HG02884 (cell line): Measurements from ENCODE around the gene EIF5.
A peak's percentile ranks its signal among the peaks of the same experiment; 100 is the strongest.

Experiments
- ATAC-seq: cut with Tn5 transposase; IDR thresholded peaks from one replicate; pipeline ENCODE4 v1.9.1; 2021; ENCODE audit warnings: mild to moderate bottlenecking, moderate library complexity; ENCODE audit not compliant: unreplicated experiment

EIF5 gene

DNA sequence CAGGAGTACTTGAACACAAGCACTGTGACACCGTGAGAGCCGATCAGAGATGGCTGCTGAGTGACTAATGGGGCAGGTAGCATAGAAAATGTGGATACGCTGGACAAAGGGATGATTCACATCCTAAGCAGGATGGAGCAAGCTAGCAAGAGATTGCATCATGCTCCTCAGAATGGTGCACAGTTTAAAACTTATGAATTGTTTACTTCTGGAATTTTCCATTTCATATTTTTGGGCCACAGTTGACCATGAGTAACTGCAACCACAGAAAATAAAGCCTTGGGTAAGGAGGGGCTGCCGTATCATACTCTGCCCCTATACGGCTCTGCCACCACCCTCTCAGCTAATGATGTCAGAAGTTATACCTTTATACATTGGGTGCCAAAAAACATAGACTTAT lies 27.8 kb downstream of the EIF5 start:
- ATAC-seq = no peak

- ATAC-seq = no peak
These were observed 28.7 kb downstream of the EIF5 start for GRCh38 chr14:103362780-103363179.

DNA sequence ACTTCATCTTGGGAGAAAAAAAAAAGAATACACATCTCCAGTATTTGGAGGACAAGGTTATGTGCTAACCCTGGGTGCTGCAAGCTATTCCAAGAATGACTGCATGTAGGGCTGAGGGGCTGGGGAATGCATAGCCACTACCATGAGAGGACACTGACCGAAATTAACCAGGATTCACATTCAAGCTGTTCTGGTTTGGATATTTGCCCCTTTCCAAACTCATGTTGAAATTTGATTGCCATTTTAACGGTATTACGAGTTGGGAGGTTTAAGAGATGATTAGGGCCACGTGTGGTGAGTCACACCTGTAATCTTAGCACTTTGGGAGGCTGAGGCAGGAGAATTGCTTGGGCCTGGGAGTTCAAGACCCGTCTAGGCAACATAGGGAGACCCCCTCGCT lies 32.7 kb downstream of the EIF5 start:
- ATAC-seq = no peak

DNA sequence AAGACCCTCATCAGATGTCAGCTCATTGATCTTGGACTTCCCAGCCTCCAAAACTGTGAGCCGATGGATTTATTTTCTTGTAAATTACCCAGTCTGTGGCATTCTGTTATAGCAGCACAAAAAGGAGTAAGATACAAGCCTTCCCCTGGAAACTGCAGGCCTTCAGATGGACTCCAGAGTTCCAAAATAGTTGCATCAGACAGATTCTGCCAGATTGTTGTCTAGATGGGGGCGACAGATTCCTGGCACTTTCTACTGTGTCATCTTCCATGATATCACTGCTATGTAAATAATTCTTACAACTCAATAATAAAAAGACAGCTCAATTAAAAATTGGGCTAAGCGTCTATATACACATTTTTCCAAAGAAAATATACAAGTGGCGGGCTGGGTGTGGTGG lies 34.0 kb downstream of the EIF5 start:
- ATAC-seq = no peak

GRCh38 chr14:103370087-103370486 lies 36.0 kb downstream of the EIF5 start:
- no peak for ATAC-seq

DNA sequence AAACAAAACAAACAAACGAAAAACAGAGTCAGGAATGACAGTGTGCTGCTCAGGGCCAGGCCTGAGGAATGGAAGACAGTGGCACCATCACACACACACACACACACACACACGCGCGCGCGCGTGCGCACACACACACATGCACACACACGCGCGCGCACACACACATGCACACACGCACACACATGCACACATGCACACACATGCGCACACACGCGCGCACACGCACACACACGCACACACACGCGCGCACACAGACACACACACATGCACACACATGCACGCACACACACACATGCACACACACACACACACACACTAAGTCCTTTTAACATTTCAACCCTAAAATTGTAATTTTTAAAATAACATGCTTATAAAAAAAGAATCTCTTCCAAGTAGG lies 38.0 kb downstream of the EIF5 start:
- no peak for ATAC-seq

- ATAC-seq = no peak
These were observed 38.7 kb downstream of the EIF5 start for GRCh38 chr14:103372552-103373304.

GRCh38 chr14:103374121-103374520 lies 40.1 kb downstream of the EIF5 start:
- no peak for ATAC-seq

DNA sequence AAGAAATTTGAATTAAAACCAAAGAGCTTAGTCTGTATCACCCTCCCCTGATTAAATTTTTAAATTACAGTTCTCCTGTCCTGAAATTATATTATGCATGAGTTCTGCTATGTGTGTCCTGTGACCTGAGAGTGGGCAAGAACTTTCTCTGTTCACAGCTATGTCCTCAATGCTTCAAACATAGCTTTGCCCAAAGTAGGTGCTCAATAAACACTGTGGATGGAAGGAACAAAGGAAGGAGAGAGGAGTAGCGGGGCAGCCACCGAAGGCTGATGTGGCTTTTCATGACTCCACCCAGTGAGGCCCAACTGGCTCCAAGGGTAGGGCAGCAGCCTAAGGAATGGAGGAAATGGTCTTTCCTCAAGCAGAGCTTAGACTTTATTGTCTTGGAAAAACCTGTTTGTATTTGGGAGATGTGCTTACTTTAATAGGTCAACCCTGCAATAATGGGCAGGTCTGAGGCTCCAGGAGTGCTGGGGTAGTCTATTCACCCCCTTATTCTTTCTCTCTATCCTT lies 43.5 kb downstream of the EIF5 start:
- ATAC-seq = no peak

DNA sequence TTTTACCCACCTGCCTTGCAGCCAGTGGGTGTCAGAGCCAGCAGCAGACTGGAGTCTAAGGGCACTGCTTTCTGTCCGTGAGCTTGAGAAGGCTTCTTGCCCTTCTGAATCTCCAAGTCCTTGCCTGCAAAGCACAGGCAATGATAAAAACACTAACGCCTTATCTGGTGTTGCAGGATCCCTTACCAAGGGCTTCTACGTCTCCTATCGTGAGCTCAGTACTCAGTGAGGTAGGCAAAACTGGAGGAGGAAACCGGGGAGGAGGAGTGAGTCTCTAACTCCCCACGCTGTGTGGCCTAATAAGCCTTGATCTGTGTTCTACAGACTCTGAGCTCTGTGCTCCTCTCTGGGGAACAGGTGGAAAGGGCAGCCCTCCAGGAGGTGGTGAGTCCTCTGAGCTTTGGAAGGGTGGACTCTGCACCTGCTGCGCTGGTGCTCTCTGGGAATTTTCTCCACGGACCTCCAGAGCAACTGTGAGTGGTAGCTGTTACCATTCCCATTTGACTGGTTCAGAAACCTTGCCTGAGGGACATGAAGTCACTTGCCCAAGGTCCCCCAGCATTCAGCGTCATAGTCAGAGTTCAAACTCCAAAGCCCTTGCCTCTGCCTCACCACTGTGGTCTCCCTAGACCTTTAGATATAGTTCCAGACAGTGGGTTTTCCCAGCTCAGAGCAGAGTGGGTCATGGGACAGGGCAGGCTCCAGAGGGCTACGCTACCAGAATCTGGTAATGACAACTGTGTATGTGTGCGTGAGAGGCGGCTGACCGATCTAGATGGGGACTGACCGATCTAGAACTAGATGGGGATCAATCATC lies 44.2 kb downstream of the EIF5 start:
- no peak for ATAC-seq

GRCh38 chr14:103380719-103381377 lies 46.8 kb downstream of the EIF5 start:
- ATAC-seq = no peak

- ATAC-seq = no peak
These were observed 48.3 kb downstream of the EIF5 start for GRCh38 chr14:103382376-103382775.

DNA sequence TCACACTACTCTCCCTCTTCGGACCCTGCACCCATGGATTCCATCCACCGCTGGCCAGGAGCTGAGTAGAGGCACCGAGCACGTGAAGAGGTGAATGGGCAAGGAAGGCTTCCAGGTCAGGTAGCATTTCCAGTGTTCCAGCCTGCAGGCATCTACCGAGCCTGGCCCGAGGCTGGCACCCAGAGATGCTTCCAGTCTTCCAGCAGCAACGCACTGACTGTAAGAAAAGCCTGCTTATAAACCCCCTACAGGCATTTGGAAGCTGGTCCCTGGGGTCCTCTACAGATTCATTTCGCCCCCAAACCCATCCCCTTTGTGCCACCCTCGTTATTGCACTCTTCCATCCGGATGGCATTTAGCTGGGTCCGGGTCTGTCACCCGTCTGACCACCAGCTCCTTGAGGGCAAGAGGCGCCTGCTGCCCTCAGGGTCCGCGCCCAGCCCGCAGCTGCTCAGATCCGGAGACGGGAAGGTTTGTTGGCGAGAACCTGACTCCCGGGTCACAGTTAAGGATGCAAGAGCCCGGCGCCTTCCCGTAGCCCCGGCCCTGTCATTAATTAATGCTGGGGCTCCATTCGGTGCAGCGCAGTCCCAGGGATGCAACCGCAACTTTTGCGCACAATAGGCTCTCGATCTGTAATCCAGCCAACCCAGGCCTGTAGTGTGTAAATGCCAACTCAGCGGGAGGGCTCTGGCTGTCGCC lies 50.6 kb downstream of the EIF5 start:
- peak; percentile 5 for ATAC-seq

GRCh38 chr14:103385152-103385928 lies 51.3 kb downstream of the EIF5 start, which contains the start of gene MARK3:
MARK3 (plus strand) TSS chr14:103385415; CDS start chr14:103386030, 615 bp downstream.
- peak; percentile 92 for ATAC-seq

- no peak for ATAC-seq
These were observed 52.1 kb downstream of the EIF5 start for GRCh38 chr14:103385929-103386712.

DNA sequence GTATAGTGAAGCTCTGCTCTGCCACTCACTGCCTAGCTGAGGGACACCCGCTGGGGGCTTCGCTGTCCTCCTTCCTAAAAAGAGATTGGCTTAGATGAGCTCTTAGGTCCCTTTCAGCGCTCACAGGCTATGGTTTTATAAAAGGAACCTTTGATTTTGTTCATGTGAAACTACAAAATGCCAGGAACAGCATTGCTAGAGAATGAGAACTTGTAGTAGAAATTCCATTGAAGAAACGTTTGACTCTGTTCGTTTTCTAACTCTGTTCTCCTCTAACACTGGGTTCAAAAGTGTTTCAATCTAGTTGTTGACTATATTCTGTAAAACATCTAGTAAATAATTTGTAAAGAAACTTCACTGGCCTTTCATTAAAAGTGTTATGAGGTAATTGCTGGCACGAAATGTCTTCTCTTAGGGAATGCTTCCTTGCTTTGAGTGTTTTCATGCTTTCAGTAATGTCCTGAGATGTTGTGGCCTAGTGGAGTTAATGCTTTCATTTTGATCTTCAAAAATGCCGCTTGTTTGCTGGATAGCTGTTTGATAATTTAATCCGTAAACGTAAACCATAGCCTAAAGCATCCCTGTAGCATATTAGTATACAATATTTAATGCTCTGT lies 52.8 kb downstream of the EIF5 start:
- ATAC-seq = no peak

- ATAC-seq = no peak
These were observed 54.6 kb downstream of the EIF5 start for GRCh38 chr14:103388664-103389063.

GRCh38 chr14:103390605-103391004 lies 56.6 kb downstream of the EIF5 start:
- ATAC-seq = no peak

- ATAC-seq = no peak
These were observed 57.0 kb downstream of the EIF5 start for GRCh38 chr14:103391048-103391447.
